HG03196 (cell line): ENCODE results near the gene CDR2.
"Not testable (repeated sequence)": the region's sequence is repeated elsewhere in the genome, so short reads cannot be mapped to it uniquely, and the experiment has no call there.

Experiments
- ATAC-seq: cut with Tn5 transposase; IDR thresholded peaks from one replicate; pipeline ENCODE4 v1.9.1; 2021; ENCODE audit not compliant: unreplicated experiment

Gene CDR2

GRCh38 chr16:22375963-22376640 is 1.7 kb upstream of the CDR2 start:
- ATAC-seq: no peak

GRCh38 chr16:22375117-22375962 is 921 bp upstream of the CDR2 start:
- no peak for ATAC-seq

- ATAC-seq: peak; percentile 32
Observed at GRCh38 chr16:22373662-22374310, 633 bp downstream of the CDR2 start.

- ATAC-seq: no peak
Observed at GRCh38 chr16:22372882-22373661, 1.3 kb downstream of the CDR2 start.

GRCh38 chr16:22370038-22370820 is 4.2 kb downstream of the CDR2 start:
- no peak for ATAC-seq

- no peak for ATAC-seq
Observed at GRCh38 chr16:22369221-22369811, 5.1 kb downstream of the CDR2 start.

- not testable (repeated sequence) for ATAC-seq
Observed at GRCh38 chr16:22368200-22368826, 6.1 kb downstream of the CDR2 start.

- no peak for ATAC-seq
Observed at GRCh38 chr16:22366889-22367288, 7.5 kb downstream of the CDR2 start.

GRCh38 chr16:22366371-22366770 is 8.0 kb downstream of the CDR2 start:
- no peak for ATAC-seq

- ATAC-seq: no peak
Observed at GRCh38 chr16:22364241-22364640, 10.2 kb downstream of the CDR2 start.

- no peak for ATAC-seq
Observed at GRCh38 chr16:22360963-22361659, 13.3 kb downstream of the CDR2 start.

- no peak for ATAC-seq
Observed at GRCh38 chr16:22359679-22360078, 14.7 kb downstream of the CDR2 start.

- no peak for ATAC-seq
Observed at GRCh38 chr16:22358000-22358399, 16.4 kb downstream of the CDR2 start.

GRCh38 chr16:22357635-22357971 is 16.8 kb downstream of the CDR2 start:
- ATAC-seq: peak; percentile 45

GRCh38 chr16:22356930-22357634 is 17.3 kb downstream of the CDR2 start:
- peak; percentile 19 for ATAC-seq

GRCh38 chr16:22355487-22355908 is 18.9 kb downstream of the CDR2 start:
- no peak for ATAC-seq

- no peak for ATAC-seq
Observed at GRCh38 chr16:22353933-22354541, 20.4 kb downstream of the CDR2 start.
